T-helper 2 cell treated with Interferon-gamma antibody and Interleukin-4, amounts not matched to agents 100 ng/mL and 5 ng/mL, for 36 hours (primary cell): Measurements from ENCODE around the gene CDK5RAP3. TPM values are rescaled to one million over a fixed set of nuclear protein-coding genes. Genes with fewer than 3 reads are reported as not detected.

Experiments used
- intact Hi-C: fragments of 100-400 bp; cut with micrococcal nuclease; formaldehyde crosslinking; loops from one replicate; pipeline ENCODE4 v1.15.1; 2023
- total RNA-seq: library from RNA; stranded (reverse); gene quantifications from 2 replicates; pipeline ENCODE4 v1.2.3, GENCODE V29; 2022

CDK5RAP3 gene
- total RNA-seq, 1 donor from 2014 or later: 214 TPM

- intact Hi-C loops: loop anchor here (1.0 to 10.0 kb wide), 3 partner anchors 22 to 156 kb away; partner anchors contain the start of genes CBX1 and SNX11
Observed at GRCh38 chr17:47948706-47949196, 22.2 kb upstream of the CDK5RAP3 start.

- intact Hi-C loops: loop anchor here (1.0 to 10.0 kb wide), 3 partner anchors 21 to 156 kb away; partner anchors contain the start of genes CBX1 and SNX11
Observed at GRCh38 chr17:47949197-47949759, 21.6 kb upstream of the CDK5RAP3 start.

- intact Hi-C loops: loop anchor here (1.0 to 10.0 kb wide), 3 partner anchors 20 to 155 kb away; partner anchors contain the start of genes CBX1 and SNX11
Observed at GRCh38 chr17:47949946-47950345, 21.0 kb upstream of the CDK5RAP3 start.

- intact Hi-C loops: no loop called here
Observed at GRCh38 chr17:47950448-47950847, 20.5 kb upstream of the CDK5RAP3 start.

- intact Hi-C loops: no loop called here
Observed at GRCh38 chr17:47952171-47953021, 18.5 kb upstream of the CDK5RAP3 start.

GRCh38 chr17:47953909-47954308 lies 17.0 kb upstream of the CDK5RAP3 start:
- intact Hi-C loops: no loop called here

- intact Hi-C loops: no loop called here
Observed at GRCh38 chr17:47955497-47956461, 15.1 kb upstream of the CDK5RAP3 start.

GRCh38 chr17:47956791-47957590 lies 13.9 kb upstream of the CDK5RAP3 start:
- intact Hi-C loops: no loop called here

- intact Hi-C loops: no loop called here
Observed at GRCh38 chr17:47957591-47958490, 13.1 kb upstream of the CDK5RAP3 start, which contains the start of gene PRR15L. Gene PRR15L (minus strand): TSS chr17:47957883. CDS start chr17:47953234, 4,649 bp downstream.

- intact Hi-C loops: no loop called here
Observed at GRCh38 chr17:47959825-47960655, 10.9 kb upstream of the CDK5RAP3 start.

GRCh38 chr17:47961406-47961805 lies 9.5 kb upstream of the CDK5RAP3 start:
- intact Hi-C loops: no loop called here

GRCh38 chr17:47962901-47963300 lies 8.0 kb upstream of the CDK5RAP3 start:
- intact Hi-C loops: no loop called here

- intact Hi-C loops: no loop called here
Observed at GRCh38 chr17:47964856-47965255, 6.1 kb upstream of the CDK5RAP3 start.

GRCh38 chr17:47966079-47966519 lies 4.8 kb upstream of the CDK5RAP3 start:
- intact Hi-C loops: no loop called here

GRCh38 chr17:47967607-47968252 lies 3.2 kb upstream of the CDK5RAP3 start:
- intact Hi-C loops: no loop called here

- intact Hi-C loops: no loop called here
Observed at GRCh38 chr17:47968836-47969235, 2.1 kb upstream of the CDK5RAP3 start.

GRCh38 chr17:47969930-47970724 lies 786 bp upstream of the CDK5RAP3 start:
- intact Hi-C loops: loop anchor here (1.0 to 2.0 kb wide), 7 partner anchors 21 to 131 kb away; partner anchors contain the start of genes CBX1, NFE2L1, PNPO and SP2
